IPS-18a (cell line): ENCODE measurements around the gene ST6GAL2.

ENCODE experiments used
- H3K27ac ChIP-seq: one replicate; pipeline ENCODE4 v1.5.1; 2013; ENCODE audit warnings: low read length
- H3K27me3 ChIP-seq: one replicate; pipeline ENCODE4 v1.6.1; 2013; ENCODE audit warnings: mild to moderate bottlenecking, low read length; ENCODE audit not compliant: control insufficient read depth, insufficient read depth
- H3K36me3 ChIP-seq: one replicate; pipeline ENCODE4 v1.6.1; 2013; ENCODE audit warnings: low read depth, low read length; ENCODE audit not compliant: control insufficient read depth
- H3K4me1 ChIP-seq: one replicate; pipeline ENCODE4 v1.6.1; 2013; ENCODE audit warnings: low read depth, low read length; ENCODE audit not compliant: control insufficient read depth
- H3K4me3 ChIP-seq: one replicate; pipeline ENCODE4 v1.5.1; 2013; ENCODE audit warnings: low read length
- H3K9ac ChIP-seq: one replicate; pipeline ENCODE4 v1.6.1; 2013; ENCODE audit warnings: mild to moderate bottlenecking, low read length, moderate library complexity
- H3K9me3 ChIP-seq: one replicate; pipeline ENCODE4 v1.6.1; 2013; ENCODE audit warnings: low read depth, low read length; ENCODE audit not compliant: control insufficient read depth

ST6GAL2 gene

DNA sequence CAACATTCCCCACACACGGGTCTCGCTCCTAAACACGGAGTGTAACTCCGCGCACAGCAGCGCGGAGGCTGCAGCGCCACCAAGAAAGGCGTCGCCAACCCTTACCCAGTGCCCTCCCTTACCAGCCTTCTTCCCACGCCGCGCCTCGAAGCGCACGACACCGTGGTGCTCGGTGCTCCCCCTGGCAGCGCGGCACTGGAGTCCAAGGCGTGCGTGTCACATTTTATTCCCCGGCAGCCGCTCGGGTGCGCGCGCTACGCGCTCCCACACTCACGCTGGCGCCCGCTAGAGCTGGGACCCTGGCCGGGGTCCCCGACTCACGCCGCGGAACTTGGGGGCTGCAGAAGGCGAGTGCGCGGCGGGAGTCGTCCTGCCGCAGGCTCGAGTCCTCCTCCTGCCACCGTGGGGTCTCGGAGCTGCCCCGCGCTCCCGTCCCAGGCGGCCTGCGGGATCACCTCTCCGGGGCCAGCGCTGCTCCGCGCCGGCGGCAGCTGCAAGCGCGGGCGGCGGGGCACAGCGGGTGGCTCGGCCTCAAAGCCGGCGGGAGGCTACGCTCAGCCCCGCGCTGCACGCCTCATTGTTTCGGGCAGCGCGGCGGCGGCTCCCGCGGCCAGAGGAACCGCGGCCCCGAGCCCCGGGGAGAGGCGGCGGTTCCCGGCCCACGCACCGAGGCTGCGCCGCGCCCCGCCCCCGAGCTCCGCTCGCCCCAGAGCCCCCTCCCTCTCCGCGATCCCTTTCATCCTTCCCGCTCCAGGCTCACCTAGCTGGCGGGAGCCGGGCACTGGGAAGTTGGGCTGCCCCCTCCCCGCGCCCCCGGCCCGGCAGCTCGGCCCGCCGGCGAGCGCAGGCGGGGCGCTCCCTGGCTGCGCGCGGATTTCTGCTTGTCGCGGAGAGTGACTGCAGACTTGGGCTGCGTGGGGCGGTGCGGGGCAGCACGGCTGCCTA is at the start of gene ST6GAL2:
Gene ST6GAL2, minus strand, starts transcription at position 197 of the 945 bp plus-strand sequence. CDS start 42,190 bp downstream, outside the sequence.
- Histone ChIP-seq H3K27ac (no peak within 1 kb of the TSS), H3K9me3 (no peaks in the 10 kb centered on the region), H3K4me1 (peaks cover 38% of the 10 kb centered on the region), H3K9ac (peak within 1 kb of the TSS; percentile 78), H3K27me3 (peaks cover 32% of the 10 kb centered on the region), H3K36me3 (no peaks in the 10 kb centered on the region), H3K4me3 (peak within 1 kb of the TSS; percentile 71)

- no peak overlapping the region for H3K9ac ChIP-seq
- no peak overlapping the region for H3K4me3 ChIP-seq
- no peak overlapping the region for H3K27ac ChIP-seq
- H3K9me3 ChIP-seq: no peaks in the 10 kb centered on the region
- H3K27me3 ChIP-seq: no peaks in the 10 kb centered on the region
- H3K36me3 ChIP-seq: no peaks in the 10 kb centered on the region
- H3K4me1 ChIP-seq: no peaks in the 10 kb centered on the region
Measured at GRCh38 chr2:106932644-106933043, 46.7 kb upstream of the ST6GAL2 start.

GRCh38 chr2:106931717-106932335 is 45.9 kb upstream of the ST6GAL2 start:
- Histone ChIP-seq H3K27me3 (no peaks in the 10 kb centered on the region), H3K9ac (no peak overlapping the region), H3K27ac (no peak overlapping the region), H3K36me3 (no peaks in the 10 kb centered on the region), H3K9me3 (no peaks in the 10 kb centered on the region), H3K4me3 (no peak overlapping the region), H3K4me1 (no peaks in the 10 kb centered on the region)

DNA sequence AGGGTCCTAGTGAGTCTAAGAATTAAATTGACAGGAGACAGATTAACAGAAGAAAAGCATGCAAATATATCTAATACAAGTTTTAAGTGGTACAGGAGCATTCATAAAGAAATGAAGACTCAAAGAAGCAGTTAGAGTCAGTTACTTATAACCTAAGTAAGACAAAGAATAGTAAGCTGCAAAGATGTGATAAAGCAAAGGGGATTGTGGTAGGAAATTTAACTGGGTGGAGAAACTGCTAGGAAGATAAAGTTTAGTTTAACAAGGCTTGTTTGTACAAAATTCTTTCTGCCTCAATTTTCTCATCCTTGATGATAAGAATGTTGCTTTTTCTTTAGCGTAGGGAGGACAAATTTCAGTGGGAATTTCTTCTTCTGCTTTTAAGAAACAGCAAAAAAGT is 35.5 kb upstream of the ST6GAL2 start:
- H3K4me1 ChIP-seq: peaks cover 6% of the 10 kb centered on the region
- no peak overlapping the region for H3K27ac ChIP-seq
- H3K9ac ChIP-seq: no peak overlapping the region
- H3K4me3 ChIP-seq: no peak overlapping the region
- H3K27me3 ChIP-seq: no peaks in the 10 kb centered on the region
- H3K36me3 ChIP-seq: no peaks in the 10 kb centered on the region
- no peaks in the 10 kb centered on the region for H3K9me3 ChIP-seq

DNA sequence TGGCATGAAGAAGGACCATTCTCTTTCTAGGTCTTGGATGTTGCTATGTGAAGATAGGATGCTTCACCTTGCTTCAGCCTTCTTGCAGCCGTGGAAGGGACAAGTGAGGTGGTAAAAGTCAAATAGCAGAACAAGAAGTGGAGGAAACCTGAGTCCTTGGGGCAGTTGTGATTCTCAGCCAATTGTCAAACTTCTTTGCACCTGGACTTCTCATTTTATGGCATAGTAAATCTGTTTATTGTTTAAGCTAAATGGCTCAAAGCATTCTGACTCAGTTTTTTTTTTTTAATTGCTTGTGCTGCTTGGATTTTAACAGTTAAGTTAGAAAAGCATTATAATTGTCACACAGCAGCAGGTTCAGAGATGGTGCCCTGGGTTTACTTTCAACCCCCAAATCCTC is 33.0 kb upstream of the ST6GAL2 start:
- Histone ChIP-seq H3K36me3 (no peaks in the 10 kb centered on the region), H3K27me3 (no peaks in the 10 kb centered on the region), H3K4me1 (peaks cover 6% of the 10 kb centered on the region), H3K9me3 (no peaks in the 10 kb centered on the region), H3K27ac (no peak overlapping the region), H3K4me3 (no peak overlapping the region), H3K9ac (no peak overlapping the region)

GRCh38 chr2:106904242-106904641 is 18.3 kb upstream of the ST6GAL2 start:
- Histone ChIP-seq H3K27me3 (no peaks in the 10 kb centered on the region), H3K27ac (no peak overlapping the region)

GRCh38 chr2:106899786-106900530 is 14.0 kb upstream of the ST6GAL2 start:
- H3K36me3 ChIP-seq: no peaks in the 10 kb centered on the region
- H3K27ac ChIP-seq: no peak overlapping the region
- no peak overlapping the region for H3K4me3 ChIP-seq
- no peak overlapping the region for H3K9ac ChIP-seq
- H3K27me3 ChIP-seq: no peaks in the 10 kb centered on the region
- H3K4me1 ChIP-seq: no peaks in the 10 kb centered on the region
- H3K9me3 ChIP-seq: no peaks in the 10 kb centered on the region

More at GRCh38 chr2:106904242-106904641, 18.3 kb upstream of the ST6GAL2 start:
- no peak overlapping the region for H3K4me3 ChIP-seq
- no peaks in the 10 kb centered on the region for H3K9me3 ChIP-seq
- H3K4me1 ChIP-seq: no peaks in the 10 kb centered on the region
- H3K9ac ChIP-seq: no peak overlapping the region
- no peaks in the 10 kb centered on the region for H3K36me3 ChIP-seq

GRCh38 chr2:106894545-106894944 is 8.6 kb upstream of the ST6GAL2 start:
- peaks cover 14% of the 10 kb centered on the region for H3K4me1 ChIP-seq

DNA sequence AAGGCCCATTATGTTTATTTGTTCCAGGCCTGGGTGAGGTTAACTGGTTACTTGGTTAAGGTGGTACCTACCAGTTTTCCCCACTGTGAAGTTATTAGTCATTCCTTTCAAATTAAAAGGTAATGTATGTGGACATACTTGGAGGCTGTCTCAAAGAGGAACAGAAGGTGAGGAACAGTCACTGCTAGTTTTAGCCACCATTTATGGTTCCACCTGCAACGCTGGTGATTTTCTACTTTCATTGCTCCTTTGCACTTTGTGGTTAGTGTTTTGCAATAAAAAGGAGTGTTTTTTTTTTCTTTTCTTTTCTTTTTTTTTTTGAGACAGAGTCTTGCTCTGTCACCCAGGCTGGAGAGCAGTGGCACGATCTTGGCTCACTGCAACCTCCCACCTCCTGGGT is 6.1 kb upstream of the ST6GAL2 start:
- no peak overlapping the region for H3K9ac ChIP-seq
- no peaks in the 10 kb centered on the region for H3K36me3 ChIP-seq
- no peak overlapping the region for H3K27ac ChIP-seq
- H3K27me3 ChIP-seq: peaks cover 8% of the 10 kb centered on the region
- H3K9me3 ChIP-seq: no peaks in the 10 kb centered on the region
- peaks cover 19% of the 10 kb centered on the region for H3K4me1 ChIP-seq
- no peak overlapping the region for H3K4me3 ChIP-seq

More at GRCh38 chr2:106894545-106894944, 8.6 kb upstream of the ST6GAL2 start:
- Histone ChIP-seq H3K27me3 (no peaks in the 10 kb centered on the region), H3K4me3 (no peak overlapping the region), H3K9me3 (no peaks in the 10 kb centered on the region), H3K36me3 (no peaks in the 10 kb centered on the region), H3K27ac (no peak overlapping the region), H3K9ac (no peak overlapping the region)

DNA sequence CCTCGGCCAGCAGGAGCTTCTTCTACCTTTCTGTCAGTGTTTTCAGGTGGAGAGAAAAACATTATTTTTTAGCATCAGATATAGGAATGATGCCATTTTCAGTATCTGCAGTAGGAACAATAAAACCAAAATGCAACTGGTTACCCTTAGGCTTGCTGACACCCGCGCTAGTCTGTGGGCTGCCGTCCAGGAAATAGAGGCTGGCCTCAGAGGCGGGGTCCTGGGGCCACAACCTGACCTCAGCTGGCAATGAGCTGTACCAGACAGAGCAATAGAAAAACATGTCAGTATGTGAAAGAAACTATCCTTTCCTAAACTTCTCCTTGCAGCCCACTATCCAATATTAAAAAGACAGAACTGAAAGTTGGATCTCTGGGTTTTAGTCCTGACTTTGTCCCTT is 4.6 kb upstream of the ST6GAL2 start:
- Histone ChIP-seq H3K36me3 (no peaks in the 10 kb centered on the region), H3K9me3 (no peaks in the 10 kb centered on the region), H3K27ac (no peak overlapping the region), H3K4me3 (peak overlapping the region; percentile 16), H3K4me1 (peaks cover 19% of the 10 kb centered on the region), H3K9ac (no peak overlapping the region), H3K27me3 (peaks cover 14% of the 10 kb centered on the region)
